Measurements from ENCODE around the gene ODAD4.

Gene ODAD4

GRCh38 chr17:41943492-41943891 lies 13.1 kb downstream of the ODAD4 start:
- Histone ChIP-seq H3K27ac (ENCODE audit: low read depth, low read length) (no peak overlapping the region), H3K4me3 (ENCODE audit: low read depth, low read length) (no peak overlapping the region), H3K9me3 (ENCODE audit: control insufficient read depth, insufficient read depth, low read depth, low read length) (no peaks in the 10 kb centered on the region), H3K4me1 (ENCODE audit: control insufficient read depth, insufficient read depth, low read length) (no peaks in the 10 kb centered on the region), H3K27me3 (ENCODE audit: control insufficient read depth, insufficient read depth, low read length) (no peaks in the 10 kb centered on the region), H3K36me3 (ENCODE audit: control insufficient read depth, insufficient read depth, low read length) (no peaks in the 10 kb centered on the region), H3K9ac (ENCODE audit: low read length) (no peak overlapping the region)

- Histone ChIP-seq H3K9ac (ENCODE audit: low read length) (no peak overlapping the region), H3K27me3 (ENCODE audit: control insufficient read depth, insufficient read depth, low read length) (no peaks in the 10 kb centered on the region), H3K27ac (ENCODE audit: low read depth, low read length) (no peak overlapping the region), H3K4me3 (ENCODE audit: low read depth, low read length) (no peak overlapping the region), H3K36me3 (ENCODE audit: control insufficient read depth, insufficient read depth, low read length) (peaks cover 5% of the 10 kb centered on the region), H3K4me1 (ENCODE audit: control insufficient read depth, insufficient read depth, low read length) (no peaks in the 10 kb centered on the region), H3K9me3 (ENCODE audit: control insufficient read depth, insufficient read depth, low read depth, low read length) (no peaks in the 10 kb centered on the region)
Measured at GRCh38 chr17:41944943-41945342, 14.5 kb downstream of the ODAD4 start.

GRCh38 chr17:41948762-41949460 lies 18.5 kb downstream of the ODAD4 start:
- H3K9me3 ChIP-seq (ENCODE audit: control insufficient read depth, insufficient read depth, low read depth, low read length): no peaks in the 10 kb centered on the region
- H3K4me1 ChIP-seq (ENCODE audit: control insufficient read depth, insufficient read depth, low read length): no peaks in the 10 kb centered on the region
- no peaks in the 10 kb centered on the region for H3K27me3 ChIP-seq (ENCODE audit: control insufficient read depth, insufficient read depth, low read length)
- no peak overlapping the region for H3K27ac ChIP-seq (ENCODE audit: low read depth, low read length)
- no peak overlapping the region for H3K9ac ChIP-seq (ENCODE audit: low read length)
- no peak overlapping the region for H3K4me3 ChIP-seq (ENCODE audit: low read depth, low read length)
- peaks cover 5% of the 10 kb centered on the region for H3K36me3 ChIP-seq (ENCODE audit: control insufficient read depth, insufficient read depth, low read length)

GRCh38 chr17:41956522-41956921 lies 26.1 kb downstream of the ODAD4 start:
- Histone ChIP-seq H3K9ac (ENCODE audit: low read length) (no peak overlapping the region), H3K27me3 (ENCODE audit: control insufficient read depth, insufficient read depth, low read length) (no peaks in the 10 kb centered on the region), H3K27ac (ENCODE audit: low read depth, low read length) (no peak overlapping the region)

GRCh38 chr17:41957031-41957868 lies 26.8 kb downstream of the ODAD4 start:
- Histone ChIP-seq H3K4me3 (ENCODE audit: low read depth, low read length) (peak overlapping the region; percentile 22; the same call in 1 of the 2 replicates), H3K9me3 (ENCODE audit: control insufficient read depth, insufficient read depth, low read depth, low read length) (no peaks in the 10 kb centered on the region), H3K27ac (ENCODE audit: low read depth, low read length) (no peak overlapping the region; the same call in 1 of the 2 replicates), H3K36me3 (ENCODE audit: control insufficient read depth, insufficient read depth, low read length) (no peaks in the 10 kb centered on the region), H3K4me1 (ENCODE audit: control insufficient read depth, insufficient read depth, low read length) (peaks cover 38% of the 10 kb centered on the region), H3K27me3 (ENCODE audit: control insufficient read depth, insufficient read depth, low read length) (no peaks in the 10 kb centered on the region), H3K9ac (ENCODE audit: low read length) (no peak overlapping the region)

More at GRCh38 chr17:41956522-41956921, 26.1 kb downstream of the ODAD4 start:
- no peak overlapping the region for H3K4me3 ChIP-seq (ENCODE audit: low read depth, low read length)
- no peaks in the 10 kb centered on the region for H3K9me3 ChIP-seq (ENCODE audit: control insufficient read depth, insufficient read depth, low read depth, low read length)
- H3K36me3 ChIP-seq (ENCODE audit: control insufficient read depth, insufficient read depth, low read length): no peaks in the 10 kb centered on the region
- H3K4me1 ChIP-seq (ENCODE audit: control insufficient read depth, insufficient read depth, low read length): peaks cover 38% of the 10 kb centered on the region

GRCh38 chr17:41957869-41958439 lies 27.5 kb downstream of the ODAD4 start:
- no peak overlapping the region; the same call in 1 of the 2 replicates for H3K27ac ChIP-seq (ENCODE audit: low read depth, low read length)
- no peak overlapping the region for H3K4me3 ChIP-seq (ENCODE audit: low read depth, low read length)
- H3K9me3 ChIP-seq (ENCODE audit: control insufficient read depth, insufficient read depth, low read depth, low read length): no peaks in the 10 kb centered on the region
- H3K9ac ChIP-seq (ENCODE audit: low read length): no peak overlapping the region
- H3K27me3 ChIP-seq (ENCODE audit: control insufficient read depth, insufficient read depth, low read length): no peaks in the 10 kb centered on the region
- peaks cover 42% of the 10 kb centered on the region for H3K4me1 ChIP-seq (ENCODE audit: control insufficient read depth, insufficient read depth, low read length)
- no peaks in the 10 kb centered on the region for H3K36me3 ChIP-seq (ENCODE audit: control insufficient read depth, insufficient read depth, low read length)

- no peaks in the 10 kb centered on the region for H3K36me3 ChIP-seq (ENCODE audit: control insufficient read depth, insufficient read depth, low read length)
- H3K4me1 ChIP-seq (ENCODE audit: control insufficient read depth, insufficient read depth, low read length): peaks cover 42% of the 10 kb centered on the region
- H3K4me3 ChIP-seq (ENCODE audit: low read depth, low read length): no peak overlapping the region
- H3K9me3 ChIP-seq (ENCODE audit: control insufficient read depth, insufficient read depth, low read depth, low read length): no peaks in the 10 kb centered on the region
- no peak overlapping the region for H3K27ac ChIP-seq (ENCODE audit: low read depth, low read length)
- H3K9ac ChIP-seq (ENCODE audit: low read length): no peak overlapping the region
- H3K27me3 ChIP-seq (ENCODE audit: control insufficient read depth, insufficient read depth, low read length): no peaks in the 10 kb centered on the region
Measured at GRCh38 chr17:41959030-41959335, 28.6 kb downstream of the ODAD4 start.

- H3K4me1 ChIP-seq (ENCODE audit: control insufficient read depth, insufficient read depth, low read length): peaks cover 42% of the 10 kb centered on the region
- no peaks in the 10 kb centered on the region for H3K36me3 ChIP-seq (ENCODE audit: control insufficient read depth, insufficient read depth, low read length)
- H3K4me3 ChIP-seq (ENCODE audit: low read depth, low read length): no peak overlapping the region; the same call in 1 of the 2 replicates
- no peaks in the 10 kb centered on the region for H3K27me3 ChIP-seq (ENCODE audit: control insufficient read depth, insufficient read depth, low read length)
- H3K9ac ChIP-seq (ENCODE audit: low read length): no peak overlapping the region
- no peaks in the 10 kb centered on the region for H3K9me3 ChIP-seq (ENCODE audit: control insufficient read depth, insufficient read depth, low read depth, low read length)
- H3K27ac ChIP-seq (ENCODE audit: low read depth, low read length): no peak overlapping the region
Measured at GRCh38 chr17:41959336-41960095, 29.1 kb downstream of the ODAD4 start.

- H3K36me3 ChIP-seq (ENCODE audit: control insufficient read depth, insufficient read depth, low read length): no peaks in the 10 kb centered on the region
- no peak overlapping the region for H3K27ac ChIP-seq (ENCODE audit: low read depth, low read length)
- peaks cover 45% of the 10 kb centered on the region for H3K4me1 ChIP-seq (ENCODE audit: control insufficient read depth, insufficient read depth, low read length)
- H3K4me3 ChIP-seq (ENCODE audit: low read depth, low read length): no peak overlapping the region
- no peaks in the 10 kb centered on the region for H3K9me3 ChIP-seq (ENCODE audit: control insufficient read depth, insufficient read depth, low read depth, low read length)
- H3K27me3 ChIP-seq (ENCODE audit: control insufficient read depth, insufficient read depth, low read length): no peaks in the 10 kb centered on the region
- no peak overlapping the region for H3K9ac ChIP-seq (ENCODE audit: low read length)
Measured at GRCh38 chr17:41962111-41962510, 31.7 kb downstream of the ODAD4 start.

GRCh38 chr17:41962768-41963434 lies 32.5 kb downstream of the ODAD4 start:
- H3K27me3 ChIP-seq (ENCODE audit: control insufficient read depth, insufficient read depth, low read length): no peaks in the 10 kb centered on the region
- H3K4me1 ChIP-seq (ENCODE audit: control insufficient read depth, insufficient read depth, low read length): peaks cover 44% of the 10 kb centered on the region
- peaks cover under 1% of the 10 kb centered on the region; the same call in 1 of the 2 replicates for H3K36me3 ChIP-seq (ENCODE audit: control insufficient read depth, insufficient read depth, low read length)
- no peak overlapping the region for H3K9ac ChIP-seq (ENCODE audit: low read length)
- H3K9me3 ChIP-seq (ENCODE audit: control insufficient read depth, insufficient read depth, low read depth, low read length): no peaks in the 10 kb centered on the region
- no peak overlapping the region for H3K4me3 ChIP-seq (ENCODE audit: low read depth, low read length)
- H3K27ac ChIP-seq (ENCODE audit: low read depth, low read length): no peak overlapping the region

Measured in HUES6 (cell line).